CD14-positive monocyte (primary cell): ENCODE data around the gene OPN3. TPM values are rescaled to one million over a fixed set of nuclear protein-coding genes. Genes with fewer than 3 reads are reported as not detected.

Source experiments
- DNase-seq, 3 donors: peaks; one replicate each; pipeline ENCODE4 v3.0.0-alpha.2; 2011 to 2022
- H2AFZ ChIP-seq: 2 replicates; pipeline ENCODE4 v1.6.0; 2012; ENCODE audit warnings: mild to moderate bottlenecking, low read depth, low read length, inconsistent platforms; ENCODE audit not compliant: insufficient read depth, poor library complexity, severe bottlenecking
- H3K27ac ChIP-seq, 2 donors: 1 replicate in 1 of 2; 2 replicates in 1 of 2; pipeline ENCODE4 v1.5.1; 2012 to 2013; ENCODE audit warnings: low read length in 2 of 2, control low read depth in 1 of 2, inconsistent platforms in 1 of 2, low read depth in 1 of 2, mild to moderate bottlenecking in 1 of 2
- H3K27me3 ChIP-seq, 2 donors: one replicate each; pipeline versions ENCODE4 v1.6.0 to v1.6.1; 2011 to 2013; ENCODE audit warnings: low read length in 2 of 2; ENCODE audit not compliant: control insufficient read depth in 2 of 2, insufficient read depth in 2 of 2
- H3K36me3 ChIP-seq, 2 donors: replicated peaks in 1 of 2; 1 replicate in 1 of 2; 2 replicates in 1 of 2; pipeline versions ENCODE4 v1.5.1 to v1.6.1; 2012 to 2013; ENCODE audit warnings: low read length in 2 of 2, control low read depth in 1 of 2, inconsistent platforms in 1 of 2, mild to moderate bottlenecking in 1 of 2; ENCODE audit not compliant: insufficient read depth in 2 of 2, control insufficient read depth in 1 of 2
- H3K4me1 ChIP-seq, 2 donors: 1 replicate in 1 of 2; 2 replicates in 1 of 2; pipeline versions ENCODE4 v1.5.1 to v1.6.1; 2012 to 2013; ENCODE audit warnings: low read length in 2 of 2, control low read depth in 1 of 2, inconsistent platforms in 1 of 2, mild to moderate bottlenecking in 1 of 2, moderate library complexity in 1 of 2; ENCODE audit not compliant: insufficient read depth in 2 of 2, control insufficient read depth in 1 of 2
- H3K4me2 ChIP-seq: replicated peaks from 2 replicates; pipeline ENCODE3; 2012; ENCODE audit warnings: low read length, moderate library complexity, mild to moderate bottlenecking; ENCODE audit not compliant: poor library complexity, severe bottlenecking; ENCODE audit errors: extremely low read depth
- H3K4me3 ChIP-seq, 3 experiments: fragments of 200-600 bp in 1 of 3; sonication (generic) in 1 of 3; replicated peaks in 1 of 3; 1 replicate in 2 of 3; 2 replicates in 1 of 3; pipeline ENCODE4 v1.5.1; 2011 to 2013; ENCODE audit warnings: low read length in 3 of 3, mild to moderate bottlenecking in 3 of 3, control low read depth in 2 of 3, low read depth in 2 of 3, inconsistent platforms in 1 of 3, moderate library complexity in 1 of 3
- H3K79me2 ChIP-seq: 2 replicates; pipeline ENCODE4 v1.6.0; 2012; ENCODE audit warnings: mild to moderate bottlenecking, control low read depth, inconsistent platforms, low read length, moderate library complexity; ENCODE audit not compliant: insufficient read depth
- H3K9ac ChIP-seq: 2 replicates; pipeline ENCODE4 v1.6.0; 2017; ENCODE audit warnings: low read length, mild to moderate bottlenecking; ENCODE audit not compliant: insufficient read depth, poor library complexity, severe bottlenecking
- H3K9me3 ChIP-seq, 2 donors: replicated peaks in 1 of 2; 1 replicate in 1 of 2; 2 replicates in 1 of 2; pipeline versions ENCODE4 v1.5.1 to v1.6.1; 2012 to 2013; ENCODE audit warnings: low read length in 2 of 2, control low read depth in 1 of 2; ENCODE audit not compliant: control insufficient read depth in 1 of 2, insufficient read depth in 1 of 2
- H4K20me1 ChIP-seq: 2 replicates; pipeline ENCODE4 v1.6.0; 2012; ENCODE audit warnings: mild to moderate bottlenecking, low read length, control low read depth, moderate library complexity; ENCODE audit not compliant: insufficient read depth
- H3K27ac Mint-ChIP-seq, 7 donors: one replicate each; pipeline ENCODE4 v1.8.0; 2020; ENCODE audit warnings: mild to moderate bottlenecking in 7 of 7, mixed read lengths in 7 of 7, moderate library complexity in 6 of 7, inconsistent platforms in 2 of 7
- H3K27me3 Mint-ChIP-seq, 3 donors: one replicate each; pipeline ENCODE4 v1.8.0; 2021 to 2022; ENCODE audit warnings: low read depth in 3 of 3, mild to moderate bottlenecking in 3 of 3, mixed read lengths in 3 of 3, moderate library complexity in 3 of 3, inconsistent platforms in 1 of 3
- H3K36me3 Mint-ChIP-seq, 2 donors: one replicate each; pipeline ENCODE4 v1.8.0; 2020; ENCODE audit warnings: mixed read lengths in 2 of 2, inconsistent platforms in 1 of 2, mild to moderate bottlenecking in 1 of 2
- H3K4me1 Mint-ChIP-seq: one replicate; pipeline ENCODE4 v1.8.0; 2020; ENCODE audit warnings: mild to moderate bottlenecking, mixed read lengths
- H3K4me3 Mint-ChIP-seq, 2 donors: one replicate each; pipeline ENCODE4 v1.8.0; 2020; ENCODE audit warnings: mild to moderate bottlenecking in 2 of 2, mixed read lengths in 2 of 2, moderate library complexity in 1 of 2
- H3K9me3 Mint-ChIP-seq, 7 donors: one replicate each; pipeline ENCODE4 v1.8.0; 2020 to 2022; ENCODE audit warnings: mixed read lengths in 7 of 7, mild to moderate bottlenecking in 6 of 7, moderate library complexity in 6 of 7, inconsistent platforms in 2 of 7
- WGBS: methylation state at CpG from one replicate; pipeline ENCODE4 v1.1.5; 2013; ENCODE audit warnings: missing lambda C conversion rate; ENCODE audit not compliant: insufficient coverage; 5-methylcytosine and 5-hydroxymethylcytosine counted together
- intact Hi-C, 2 donors: fragments of 100-400 bp; cut with micrococcal nuclease; formaldehyde crosslinking; loops; one replicate each; pipeline versions ENCODE4 v1.15.0 to v1.15.1; 2023
- polyA plus RNA-seq, 3 donors: library from polyadenylated mRNA; depleted of rRNA in 1 of 3; unstranded in 2 of 3; stranded (reverse) in 1 of 3; fragments of 300-500 nt in 2 of 3; fragments of >200 nt in 1 of 3; fragmentation: Illumina TruSeq in 2 of 3; gene quantifications; 1 replicate in 2 of 3; 2 replicates in 1 of 3; pipeline ENCODE4 v1.2.3, GENCODE V29; 2012 to 2021
- TF ChIP-seq, protein P1 (sequence below): fragments of 200-600 bp; IDR thresholded peaks from one replicate; pipeline ENCODE4 v1.8.0; 2022; ENCODE audit warnings: antibody characterized with exemption, mild to moderate bottlenecking

OPN3 gene
- polyA plus RNA-seq, 3 donors = 14.5 to 56.1 (median 55.2) TPM

DNA sequence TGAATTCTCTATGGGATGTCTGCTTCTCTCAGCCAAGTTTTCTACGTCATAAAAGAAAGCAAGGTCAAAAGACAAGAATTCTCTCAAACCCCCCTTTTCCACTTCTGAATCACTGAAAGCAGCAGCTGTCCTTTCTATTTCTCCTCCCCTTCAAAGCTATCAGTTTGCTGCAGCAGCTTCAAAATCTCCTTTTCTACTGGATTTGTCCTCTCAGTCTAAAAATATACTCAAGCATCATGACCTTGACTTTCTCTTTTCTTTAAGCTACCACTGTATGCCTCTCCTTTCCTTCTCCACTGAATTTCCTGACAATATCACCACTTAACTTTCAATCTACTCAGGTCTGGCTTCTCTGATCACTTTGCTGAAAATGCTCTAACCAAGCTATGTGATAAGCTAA is 13.8 kb upstream of the OPN3 start:
- H3K9me3 ChIP-seq = no peaks in the 10 kb centered on the region
- H3K4me1 Mint-ChIP-seq = peaks cover 4% of the 10 kb centered on the region
- no peaks in the 10 kb centered on the region for H3K27me3 ChIP-seq
- no peaks in the 10 kb centered on the region for H3K36me3 Mint-ChIP-seq
- peaks cover 4 to 10% (median 7%) of the 10 kb centered on the region in 3 donors for H3K27me3 Mint-ChIP-seq
- H2AFZ ChIP-seq = no peak overlapping the region
- H3K9ac ChIP-seq = no peak overlapping the region
- no peaks in the 10 kb centered on the region for H4K20me1 ChIP-seq
- no peak overlapping the region for H3K4me3 ChIP-seq
- intact Hi-C loops = no loop called here
- no peaks in the 10 kb centered on the region for H3K36me3 ChIP-seq
- H3K4me1 ChIP-seq = no peaks in the 10 kb centered on the region
- peaks cover 0 to 4% (median 2%) of the 10 kb centered on the region in 7 donors for H3K9me3 Mint-ChIP-seq
- DNase-seq = no peak
- 100% methylated on average over 1 of the region's 1 CpG for WGBS
- no peak overlapping the region for H3K4me3 Mint-ChIP-seq
- no peak overlapping the region for H3K4me2 ChIP-seq
- no peak overlapping the region for H3K27ac ChIP-seq
- no peak overlapping the region for H3K27ac Mint-ChIP-seq
- H3K79me2 ChIP-seq = no peaks in the 10 kb centered on the region
- TF ChIP-seq, protein P1, sequence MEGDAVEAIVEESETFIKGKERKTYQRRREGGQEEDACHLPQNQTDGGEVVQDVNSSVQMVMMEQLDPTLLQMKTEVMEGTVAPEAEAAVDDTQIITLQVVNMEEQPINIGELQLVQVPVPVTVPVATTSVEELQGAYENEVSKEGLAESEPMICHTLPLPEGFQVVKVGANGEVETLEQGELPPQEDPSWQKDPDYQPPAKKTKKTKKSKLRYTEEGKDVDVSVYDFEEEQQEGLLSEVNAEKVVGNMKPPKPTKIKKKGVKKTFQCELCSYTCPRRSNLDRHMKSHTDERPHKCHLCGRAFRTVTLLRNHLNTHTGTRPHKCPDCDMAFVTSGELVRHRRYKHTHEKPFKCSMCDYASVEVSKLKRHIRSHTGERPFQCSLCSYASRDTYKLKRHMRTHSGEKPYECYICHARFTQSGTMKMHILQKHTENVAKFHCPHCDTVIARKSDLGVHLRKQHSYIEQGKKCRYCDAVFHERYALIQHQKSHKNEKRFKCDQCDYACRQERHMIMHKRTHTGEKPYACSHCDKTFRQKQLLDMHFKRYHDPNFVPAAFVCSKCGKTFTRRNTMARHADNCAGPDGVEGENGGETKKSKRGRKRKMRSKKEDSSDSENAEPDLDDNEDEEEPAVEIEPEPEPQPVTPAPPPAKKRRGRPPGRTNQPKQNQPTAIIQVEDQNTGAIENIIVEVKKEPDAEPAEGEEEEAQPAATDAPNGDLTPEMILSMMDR = no peak

DNA sequence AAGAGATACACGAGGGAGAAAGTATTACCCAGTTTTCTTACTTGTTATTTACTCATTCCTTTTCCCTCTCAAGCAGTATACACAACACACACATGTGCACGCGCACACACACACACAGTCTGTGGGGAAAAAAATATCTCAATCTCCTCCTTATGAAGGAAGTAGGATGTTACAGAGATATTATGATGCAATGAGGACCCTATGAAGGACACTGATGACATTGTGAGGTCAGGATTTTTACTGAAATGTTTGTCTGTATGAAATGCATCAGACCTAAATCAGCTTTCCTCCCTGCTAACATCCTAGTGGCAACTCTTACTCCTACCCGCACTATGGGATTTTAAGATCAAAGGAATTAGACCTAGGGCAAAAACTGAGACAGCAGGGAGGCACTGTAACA is 11.8 kb upstream of the OPN3 start, which contains the start of gene WDR64:
TSS of gene WDR64 (plus strand) at position 270 of the 400 bp plus-strand sequence. CDS start 204 bp downstream, outside the sequence.
- no peak within 1 kb of the TSS for H3K9ac ChIP-seq
- no CpG with 5 or more reads among the region's 4 CpGs for WGBS
- Mint-ChIP-seq H3K36me3 (no peaks in the 10 kb centered on the region), H3K27me3 (peaks cover 4 to 12% (median 6%) of the 10 kb centered on the region in 3 donors), H3K27ac (no peak within 1 kb of the TSS), H3K4me3 (no peak within 1 kb of the TSS), H3K4me1 (no peaks in the 10 kb centered on the region), H3K9me3 (peaks cover 0 to 7% (median 0%) of the 10 kb centered on the region in 7 donors)
- DNase-seq = no peak
- intact Hi-C loops = no loop called here
- H3K36me3 ChIP-seq = no peaks in the 10 kb centered on the region
- H3K9me3 ChIP-seq = no peaks in the 10 kb centered on the region
- H3K4me1 ChIP-seq = no peaks in the 10 kb centered on the region
- TF ChIP-seq, protein P1 = no peak
- H3K27ac ChIP-seq = no peak within 1 kb of the TSS
- no peak within 1 kb of the TSS for H2AFZ ChIP-seq
- H3K79me2 ChIP-seq = no peaks in the 10 kb centered on the region
- no peak within 1 kb of the TSS for H3K4me3 ChIP-seq
- H3K4me2 ChIP-seq = no peak within 1 kb of the TSS
- H3K27me3 ChIP-seq = no peaks in the 10 kb centered on the region
- no peaks in the 10 kb centered on the region for H4K20me1 ChIP-seq
